Neuronal stem cell (in vitro differentiated cells): ENCODE measurements around the gene CCS.

ENCODE experiments used
- DNase-seq: peaks from one replicate; pipeline ENCODE4 v3.0.0-alpha.2; 2013; ENCODE audit warnings: low spot score
- H2AFZ ChIP-seq: one replicate; pipeline ENCODE4 v1.6.1; 2013; ENCODE audit warnings: mild to moderate bottlenecking, low read length, inconsistent platforms
- H2AK5ac ChIP-seq: 2 replicates; pipeline ENCODE4 v1.6.1; 2013; ENCODE audit warnings: low read depth, mild to moderate bottlenecking, inconsistent platforms, low read length, moderate library complexity, mixed read lengths
- H2BK120ac ChIP-seq: 2 replicates; pipeline ENCODE4 v1.6.1; 2013; ENCODE audit warnings: low read depth, mild to moderate bottlenecking, inconsistent platforms, low read length, moderate library complexity, mixed read lengths
- H2BK12ac ChIP-seq: one replicate; pipeline ENCODE4 v1.6.1; 2013; ENCODE audit warnings: low read length, inconsistent platforms
- H2BK15ac ChIP-seq: 2 replicates; pipeline ENCODE4 v1.6.1; 2013; ENCODE audit warnings: mild to moderate bottlenecking, low read length, inconsistent platforms, mixed read lengths
- H2BK5ac ChIP-seq: one replicate; pipeline ENCODE4 v1.6.1; 2013; ENCODE audit warnings: inconsistent platforms, mild to moderate bottlenecking, low read length, moderate library complexity
- H3K14ac ChIP-seq: one replicate; pipeline ENCODE4 v1.6.1; 2013; ENCODE audit warnings: low read length, inconsistent platforms
- H3K18ac ChIP-seq: 2 replicates; pipeline ENCODE4 v1.6.1; 2013; ENCODE audit warnings: low read length, inconsistent platforms
- H3K23ac ChIP-seq: 2 replicates; pipeline ENCODE4 v1.6.1; 2013; ENCODE audit warnings: low read depth, mild to moderate bottlenecking, mixed read lengths, low read length, inconsistent platforms; ENCODE audit not compliant: poor library complexity
- H3K27ac ChIP-seq: replicated peaks from 3 replicates; pipeline ENCODE4 v1.5.1; 2013; ENCODE audit warnings: low read length, inconsistent platforms
- H3K27me3 ChIP-seq, 3 experiments: 2 replicates each; pipeline ENCODE4 v1.6.1; 2013; ENCODE audit warnings: low read length in 3 of 3, mild to moderate bottlenecking in 2 of 3, inconsistent platforms in 1 of 3, low read depth in 1 of 3, mixed read lengths in 1 of 3, moderate library complexity in 1 of 3; ENCODE audit not compliant: control insufficient read depth in 3 of 3, insufficient read depth in 3 of 3
- H3K36me3 ChIP-seq, 2 donors: replicated peaks in 1 of 2; 2 replicates each; pipeline ENCODE4 v1.6.1; 2013; ENCODE audit warnings: low read length in 2 of 2; ENCODE audit not compliant: control insufficient read depth in 2 of 2, insufficient read depth in 2 of 2
- H3K4ac ChIP-seq: 2 replicates; pipeline ENCODE4 v1.6.1; 2013; ENCODE audit warnings: inconsistent platforms, mild to moderate bottlenecking, low read length, moderate library complexity
- H3K4me1 ChIP-seq, 2 donors: 1 replicate in 1 of 2; 2 replicates in 1 of 2; pipeline ENCODE4 v1.6.1; 2013; ENCODE audit warnings: low read length in 2 of 2, low read depth in 1 of 2; ENCODE audit not compliant: control insufficient read depth in 2 of 2, insufficient read depth in 1 of 2
- H3K4me2 ChIP-seq: one replicate; pipeline ENCODE4 v1.6.1; 2013; ENCODE audit warnings: mild to moderate bottlenecking, low read length, inconsistent platforms; ENCODE audit not compliant: insufficient read depth, poor library complexity, severe bottlenecking
- H3K4me3 ChIP-seq, 2 donors: 2 replicates each; pipeline ENCODE4 v1.5.1; 2013; ENCODE audit warnings: low read length in 2 of 2, mild to moderate bottlenecking in 2 of 2, inconsistent platforms in 1 of 2, moderate library complexity in 1 of 2
- H3K79me1 ChIP-seq: one replicate; pipeline ENCODE4 v1.6.1; 2013; ENCODE audit warnings: low read depth, mild to moderate bottlenecking, inconsistent platforms, low read length, moderate library complexity
- H3K9ac ChIP-seq: one replicate; pipeline ENCODE4 v1.6.1; 2013; ENCODE audit warnings: mild to moderate bottlenecking, low read depth, low read length, inconsistent platforms; ENCODE audit not compliant: poor library complexity
- H3K9me3 ChIP-seq, 2 donors: replicated peaks in 1 of 2; 2 replicates each; pipeline versions ENCODE3 to v1.6.1; 2013; ENCODE audit warnings: low read length in 2 of 2, mild to moderate bottlenecking in 2 of 2, inconsistent platforms in 1 of 2, low read depth in 1 of 2, mixed read lengths in 1 of 2, moderate library complexity in 1 of 2; ENCODE audit not compliant: control insufficient read depth in 2 of 2, insufficient read depth in 1 of 2
- H4K8ac ChIP-seq: one replicate; pipeline ENCODE4 v1.6.1; 2013; ENCODE audit warnings: low read depth, mild to moderate bottlenecking, inconsistent platforms, low read length, moderate library complexity
- H4K91ac ChIP-seq: one replicate; pipeline ENCODE4 v1.6.1; 2013; ENCODE audit warnings: low read length, low read depth, mild to moderate bottlenecking, inconsistent platforms; ENCODE audit not compliant: poor library complexity
- WGBS, 2 donors: extraction: QIAGEN DNeasy Blood & Tissue Kit; methylation state at CpG; one replicate each; pipeline ENCODE4 v1.1.7; 2013; ENCODE audit warnings: missing lambda C conversion rate in 2 of 2, mixed read lengths in 1 of 2; ENCODE audit not compliant: insufficient read length in 2 of 2, insufficient replicate concordance in 1 of 2; ENCODE audit errors: extremely low coverage in 2 of 2; 5-methylcytosine and 5-hydroxymethylcytosine counted together

CCS gene

DNA sequence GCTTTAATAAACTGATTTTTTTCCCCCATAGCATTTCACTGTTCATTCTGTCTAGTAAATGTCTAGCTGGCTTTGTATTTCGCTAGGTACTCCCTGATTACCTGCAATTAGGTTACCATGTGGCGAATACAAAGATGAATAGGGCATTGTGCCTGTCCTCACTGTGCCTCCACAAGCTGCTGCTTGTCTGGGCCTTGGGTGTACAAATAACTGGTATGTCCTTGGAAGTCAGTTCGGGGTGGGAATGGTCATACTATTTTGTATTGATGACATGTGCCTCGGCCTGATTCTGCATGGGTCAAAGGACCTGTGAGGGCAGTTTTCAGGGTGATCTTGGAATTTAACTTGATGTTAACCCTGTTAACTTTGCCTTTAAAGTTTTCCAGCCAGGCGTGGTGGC lies 56.9 kb downstream of the CCS start:
- no peak for DNase-seq
- Histone ChIP-seq H2BK120ac (no peak overlapping the region), H2BK15ac (no peak overlapping the region), H2AFZ (no peak overlapping the region), H3K4me2 (no peak overlapping the region), H4K91ac (no peak overlapping the region), H4K8ac (no peak overlapping the region), H3K23ac (no peak overlapping the region), H3K18ac (no peak overlapping the region), H3K9ac (no peak overlapping the region), H3K9me3 (no peaks in the 10 kb centered on the region), H2BK12ac (no peak overlapping the region), H3K27me3 (no peaks in the 10 kb centered on the region), H3K4me3 (no peak overlapping the region), H3K27ac (no peak overlapping the region), H3K79me1 (peaks cover 2% of the 10 kb centered on the region), H3K4me1 (no peaks in the 10 kb centered on the region), H2AK5ac (no peak overlapping the region), H3K4ac (no peak overlapping the region), H3K36me3 (peaks cover 52 to 93% of the 10 kb centered on the region in 2 donors), H3K14ac (no peak overlapping the region), H2BK5ac (no peak overlapping the region)
- WGBS, 2 donors: no CpG with 5 or more reads among the region's 5 CpGs

GRCh38 chr11:66651016-66651415 lies 58.0 kb downstream of the CCS start:
- no peak overlapping the region for H2BK12ac ChIP-seq
- WGBS, 2 donors: no CpG with 5 or more reads among the region's 2 CpGs
- H3K18ac ChIP-seq: no peak overlapping the region
- no peak for DNase-seq
- H3K27ac ChIP-seq: peak overlapping the region; percentile 9
- H2BK15ac ChIP-seq: no peak overlapping the region
- peaks cover 2% of the 10 kb centered on the region for H3K79me1 ChIP-seq
- H3K23ac ChIP-seq: no peak overlapping the region
- H4K91ac ChIP-seq: no peak overlapping the region
- H3K36me3 ChIP-seq: peaks cover 44 to 91% of the 10 kb centered on the region in 2 donors
- H2BK120ac ChIP-seq: no peak overlapping the region
- no peak overlapping the region for H3K9ac ChIP-seq
- no peak overlapping the region for H3K4me2 ChIP-seq
- H3K27me3 ChIP-seq: no peaks in the 10 kb centered on the region
- no peaks in the 10 kb centered on the region for H3K4me1 ChIP-seq
- no peak overlapping the region for H3K4ac ChIP-seq
- no peak overlapping the region for H4K8ac ChIP-seq
- no peak overlapping the region for H3K4me3 ChIP-seq
- H2AFZ ChIP-seq: no peak overlapping the region
- H2BK5ac ChIP-seq: no peak overlapping the region
- no peak overlapping the region for H3K14ac ChIP-seq
- no peaks in the 10 kb centered on the region for H3K9me3 ChIP-seq
- no peak overlapping the region for H2AK5ac ChIP-seq

DNA sequence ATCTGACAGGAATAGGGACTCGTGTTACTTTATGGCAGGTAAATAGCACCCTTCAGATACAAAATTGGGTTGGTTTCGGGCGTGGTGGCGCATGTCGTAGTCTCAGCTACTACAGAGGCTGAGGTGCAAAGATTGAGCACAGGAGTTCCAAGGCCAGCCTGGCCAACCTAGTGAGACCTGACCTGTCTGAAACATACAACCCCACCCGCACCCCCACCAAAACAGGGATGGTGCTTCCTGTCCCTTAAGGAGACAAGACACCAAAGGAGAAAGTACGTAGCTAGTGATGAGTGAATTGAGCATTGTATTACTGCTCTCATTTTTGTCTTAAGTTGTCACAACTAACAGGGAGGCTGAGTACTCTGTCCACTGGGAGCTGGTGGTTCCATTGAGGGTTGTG lies 59.7 kb downstream of the CCS start:
- Histone ChIP-seq H3K36me3 (peaks cover 31 to 90% of the 10 kb centered on the region in 2 donors), H3K79me1 (peaks cover 2% of the 10 kb centered on the region), H4K91ac (no peak overlapping the region), H3K4me2 (no peak overlapping the region), H2AK5ac (no peak overlapping the region), H3K27ac (no peak overlapping the region), H4K8ac (no peak overlapping the region), H3K9ac (no peak overlapping the region), H2AFZ (no peak overlapping the region), H3K14ac (no peak overlapping the region), H2BK5ac (no peak overlapping the region), H3K9me3 (no peaks in the 10 kb centered on the region), H3K4ac (no peak overlapping the region), H3K18ac (no peak overlapping the region), H3K4me3 (no peak overlapping the region), H2BK120ac (no peak overlapping the region), H2BK12ac (no peak overlapping the region), H2BK15ac (no peak overlapping the region), H3K23ac (no peak overlapping the region), H3K27me3 (no peaks in the 10 kb centered on the region), H3K4me1 (no peaks in the 10 kb centered on the region)
- WGBS, 2 donors: no CpG with 5 or more reads among the region's 7 CpGs
- no peak for DNase-seq

DNA sequence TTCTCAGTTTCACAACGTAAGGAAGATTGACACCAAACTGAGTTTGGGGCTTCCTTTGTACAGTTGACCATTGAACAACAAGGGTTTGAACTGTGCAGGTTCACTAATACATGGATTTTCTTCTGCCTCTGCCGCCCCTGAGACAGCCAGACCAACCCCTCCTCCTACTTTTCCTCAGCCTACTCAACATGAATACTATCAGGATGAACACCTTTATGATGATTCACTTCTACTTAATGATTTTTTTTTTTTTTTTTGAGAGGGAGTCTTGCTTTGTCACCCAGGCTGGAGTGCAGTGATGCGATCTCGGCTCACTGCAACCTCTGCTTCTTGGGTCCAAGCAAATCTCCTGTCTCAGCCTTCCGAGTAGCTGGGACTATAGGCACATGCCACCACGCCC lies 60.1 kb downstream of the CCS start:
- H2AFZ ChIP-seq: no peak overlapping the region
- H3K4ac ChIP-seq: no peak overlapping the region
- DNase-seq: no peak
- no peak overlapping the region for H3K4me3 ChIP-seq
- H3K23ac ChIP-seq: no peak overlapping the region
- H3K4me1 ChIP-seq: no peaks in the 10 kb centered on the region
- H2BK15ac ChIP-seq: no peak overlapping the region
- no peak overlapping the region for H2BK12ac ChIP-seq
- no peaks in the 10 kb centered on the region for H3K27me3 ChIP-seq
- no peak overlapping the region for H3K18ac ChIP-seq
- H3K4me2 ChIP-seq: no peak overlapping the region
- peaks cover 2% of the 10 kb centered on the region for H3K79me1 ChIP-seq
- peaks cover 31 to 90% of the 10 kb centered on the region in 2 donors for H3K36me3 ChIP-seq
- no peak overlapping the region for H2AK5ac ChIP-seq
- no peak overlapping the region for H2BK5ac ChIP-seq
- no peak overlapping the region for H3K27ac ChIP-seq
- H3K14ac ChIP-seq: no peak overlapping the region
- H4K91ac ChIP-seq: no peak overlapping the region
- no peak overlapping the region for H2BK120ac ChIP-seq
- no CpG with 5 or more reads among the region's 6 CpGs for WGBS, 2 donors
- no peak overlapping the region for H4K8ac ChIP-seq
- no peak overlapping the region for H3K9ac ChIP-seq
- H3K9me3 ChIP-seq: no peaks in the 10 kb centered on the region
